OCI-LY1 (cell line): Measurements from ENCODE around the gene TAF3.

Experiments used
- CTCF ChIP-seq: fragments of 200-600 bp; sonication (generic), shearing (Covaris generic); IDR thresholded peaks from 2 replicates; pipeline ENCODE4 v1.5.1; 2017; ENCODE audit warnings: mild to moderate bottlenecking, antibody characterized with exemption, low read length, moderate library complexity, mixed read lengths
- EZH2 ChIP-seq: fragments of 200-600 bp; sonication (generic), shearing (Covaris generic); IDR thresholded peaks from 2 replicates; pipeline ENCODE4 v1.8.0; 2017; ENCODE audit warnings: borderline replicate concordance, mixed run types, mild to moderate bottlenecking, antibody characterized with exemption, low read length, moderate library complexity, mixed read lengths

DNA sequence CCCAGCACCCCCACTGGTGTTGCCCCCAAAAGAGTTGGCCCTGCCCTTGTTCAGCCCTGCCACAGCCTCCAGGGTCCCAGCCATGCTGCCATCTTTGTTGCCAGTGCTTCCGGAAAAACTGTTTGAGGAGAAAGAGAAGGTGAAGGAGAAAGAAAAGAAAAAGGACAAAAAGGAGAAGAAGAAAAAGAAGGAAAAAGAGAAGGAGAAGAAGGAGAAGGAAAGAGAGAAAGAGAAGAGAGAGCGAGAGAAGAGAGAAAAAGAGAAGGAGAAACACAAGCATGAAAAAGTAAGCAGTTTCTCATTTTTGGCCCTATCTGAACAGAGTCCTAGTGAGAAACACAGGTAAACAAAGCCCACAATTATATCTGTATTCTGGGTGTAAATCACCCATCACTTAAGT lies 147.2 kb downstream of the TAF3 start:
- TF ChIP-seq CTCF (no peak), EZH2 (no peak)
